ENCODE measurements around the gene PUDP.
A peak's percentile ranks its signal among the peaks of the same experiment; 100 is the strongest.

The PUDP gene

DNA sequence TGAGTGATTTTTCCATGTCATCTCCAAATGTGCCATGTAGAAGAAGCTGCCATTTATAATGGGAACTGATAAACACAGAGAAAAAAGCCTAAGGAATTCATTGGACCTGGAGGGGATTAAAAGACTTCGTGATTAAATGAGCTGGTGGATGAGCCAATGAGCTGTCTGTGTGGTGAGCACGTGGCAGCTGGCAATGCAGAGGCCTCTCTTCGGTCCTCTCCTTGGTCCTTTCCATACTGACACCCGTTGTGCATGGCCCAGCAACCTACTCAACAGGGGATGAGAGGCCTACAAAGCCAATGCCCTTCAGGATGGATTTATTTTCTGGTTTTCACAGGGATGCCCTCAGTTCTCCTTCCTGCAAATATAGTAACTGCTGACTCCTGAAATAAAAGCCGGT lies 88.1 kb downstream of the PUDP start:
- Histone ChIP-seq H3K36me3 (ENCODE audit: insufficient read depth) (no peaks in the 10 kb centered on the region), H3K4me1 (ENCODE audit: low read depth, poor library complexity, severe bottlenecking) (peaks cover 35% of the 10 kb centered on the region), H3K9ac (peak overlapping the region; percentile 6; the same call in 1 of the 2 replicates), H3K4me3 (IDR thresholded peaks at IDR 0.05; ENCODE audit: insufficient read depth, low read depth, low read length) (no peak overlapping the region), H3K27ac (peak overlapping the region; percentile 53; the same call in 1 of the 2 replicates), H3K4me2 (peak overlapping the region; percentile 21; the same call in 1 of the 2 replicates), H3K27me3 (ENCODE audit: insufficient read depth, low read depth) (no peaks in the 10 kb centered on the region), H2AFZ (ENCODE audit: low read depth) (no peak overlapping the region), H3K79me2 (ENCODE audit: insufficient read depth, low read depth) (no peaks in the 10 kb centered on the region), H4K20me1 (ENCODE audit: insufficient read depth) (no peaks in the 10 kb centered on the region)
- TF ChIP-seq, protein P1, sequence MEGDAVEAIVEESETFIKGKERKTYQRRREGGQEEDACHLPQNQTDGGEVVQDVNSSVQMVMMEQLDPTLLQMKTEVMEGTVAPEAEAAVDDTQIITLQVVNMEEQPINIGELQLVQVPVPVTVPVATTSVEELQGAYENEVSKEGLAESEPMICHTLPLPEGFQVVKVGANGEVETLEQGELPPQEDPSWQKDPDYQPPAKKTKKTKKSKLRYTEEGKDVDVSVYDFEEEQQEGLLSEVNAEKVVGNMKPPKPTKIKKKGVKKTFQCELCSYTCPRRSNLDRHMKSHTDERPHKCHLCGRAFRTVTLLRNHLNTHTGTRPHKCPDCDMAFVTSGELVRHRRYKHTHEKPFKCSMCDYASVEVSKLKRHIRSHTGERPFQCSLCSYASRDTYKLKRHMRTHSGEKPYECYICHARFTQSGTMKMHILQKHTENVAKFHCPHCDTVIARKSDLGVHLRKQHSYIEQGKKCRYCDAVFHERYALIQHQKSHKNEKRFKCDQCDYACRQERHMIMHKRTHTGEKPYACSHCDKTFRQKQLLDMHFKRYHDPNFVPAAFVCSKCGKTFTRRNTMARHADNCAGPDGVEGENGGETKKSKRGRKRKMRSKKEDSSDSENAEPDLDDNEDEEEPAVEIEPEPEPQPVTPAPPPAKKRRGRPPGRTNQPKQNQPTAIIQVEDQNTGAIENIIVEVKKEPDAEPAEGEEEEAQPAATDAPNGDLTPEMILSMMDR (conservative IDR thresholded peaks at IDR 0.05; ENCODE audit: low read depth, low read length) = no peak

DNA sequence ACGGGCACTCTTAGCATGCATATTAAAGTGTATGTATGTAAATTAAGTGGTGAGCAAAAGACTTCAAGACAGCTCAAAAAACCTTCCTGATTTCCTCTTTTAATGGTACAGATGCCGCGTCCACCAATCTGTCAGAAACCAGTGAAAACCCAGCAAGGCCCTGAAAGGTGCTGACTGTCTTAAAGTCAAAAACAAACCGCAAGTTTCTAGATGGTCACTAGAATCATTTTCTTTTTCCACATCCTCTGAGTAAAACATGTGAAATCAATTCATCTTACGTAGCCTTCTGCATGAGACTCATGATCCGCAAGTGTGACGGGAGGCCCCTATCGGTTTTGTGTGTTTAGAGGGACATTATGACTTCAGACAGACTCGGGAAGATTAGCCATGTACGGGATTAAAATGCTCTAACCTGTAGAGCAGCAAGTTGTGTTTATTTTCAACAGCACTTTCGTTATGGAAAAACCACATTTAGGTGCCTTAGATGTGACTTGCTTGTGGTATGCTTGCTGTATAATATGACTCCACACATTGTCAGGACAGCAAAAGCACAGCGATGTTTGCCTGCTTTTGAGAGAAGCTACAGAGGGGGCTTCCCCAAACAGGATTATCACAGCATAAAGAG lies 88.6 kb downstream of the PUDP start:
- peak overlapping the region; percentile 53; the same call in 1 of the 2 replicates for H3K27ac ChIP-seq
- no peaks in the 10 kb centered on the region for H3K36me3 ChIP-seq (ENCODE audit: insufficient read depth)
- no peak overlapping the region for H3K4me3 ChIP-seq (IDR thresholded peaks at IDR 0.05; ENCODE audit: insufficient read depth, low read depth, low read length)
- peak overlapping the region; percentile 6; the same call in 1 of the 2 replicates for H3K9ac ChIP-seq
- H3K79me2 ChIP-seq (ENCODE audit: insufficient read depth, low read depth) = no peaks in the 10 kb centered on the region
- H4K20me1 ChIP-seq (ENCODE audit: insufficient read depth) = no peaks in the 10 kb centered on the region
- peaks cover 35% of the 10 kb centered on the region for H3K4me1 ChIP-seq (ENCODE audit: low read depth, poor library complexity, severe bottlenecking)
- H3K27me3 ChIP-seq (ENCODE audit: insufficient read depth, low read depth) = no peaks in the 10 kb centered on the region
- TF ChIP-seq, protein P1 (conservative IDR thresholded peaks at IDR 0.05; ENCODE audit: low read depth, low read length) = no peak
- no peak overlapping the region for H2AFZ ChIP-seq (ENCODE audit: low read depth)
- H3K4me2 ChIP-seq = peak overlapping the region; percentile 42

DNA sequence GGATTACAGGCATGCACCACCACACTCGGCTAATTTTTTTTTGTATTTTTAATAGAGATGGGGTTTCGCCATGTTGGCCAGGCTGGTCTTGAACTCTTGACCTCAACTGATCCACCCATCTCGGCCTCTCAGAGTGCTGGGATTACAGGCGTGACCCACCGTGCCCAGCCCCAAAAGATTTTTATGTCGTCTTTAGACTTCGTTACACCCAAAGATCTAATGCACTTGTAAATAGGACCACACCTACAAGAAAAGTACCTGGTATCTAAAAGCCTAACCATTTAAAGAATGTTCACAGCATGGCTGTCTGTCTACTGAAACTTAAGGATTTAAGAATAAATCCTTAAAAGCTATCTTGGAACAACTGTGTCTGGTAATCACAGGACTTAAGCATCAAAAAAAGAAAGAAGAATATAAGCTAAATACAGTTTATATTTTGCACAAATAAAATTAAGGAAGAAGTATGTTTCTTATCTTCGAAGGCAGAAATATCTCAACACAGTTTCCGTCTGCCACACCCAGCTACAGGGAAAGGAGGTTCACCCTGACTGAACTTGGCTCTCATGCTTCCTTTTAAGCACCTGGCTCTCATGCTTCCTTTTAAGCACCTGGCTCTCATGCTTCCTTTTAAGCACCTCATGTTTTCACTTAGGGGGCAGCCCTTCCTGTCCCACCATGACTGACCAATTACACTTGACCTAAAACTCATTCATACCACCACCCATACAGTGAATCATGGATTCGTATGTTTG lies 92.4 kb downstream of the PUDP start:
- no peak overlapping the region for H3K27ac ChIP-seq
- H3K79me2 ChIP-seq (ENCODE audit: insufficient read depth, low read depth) = no peaks in the 10 kb centered on the region
- TF ChIP-seq, protein P1 (conservative IDR thresholded peaks at IDR 0.05; ENCODE audit: low read depth, low read length) = no peak
- H3K9ac ChIP-seq = no peak overlapping the region
- no peaks in the 10 kb centered on the region for H3K36me3 ChIP-seq (ENCODE audit: insufficient read depth)
- peaks cover 23% of the 10 kb centered on the region for H3K4me1 ChIP-seq (ENCODE audit: low read depth, poor library complexity, severe bottlenecking)
- H4K20me1 ChIP-seq (ENCODE audit: insufficient read depth) = no peaks in the 10 kb centered on the region
- no peak overlapping the region for H3K4me2 ChIP-seq
- no peak overlapping the region for H2AFZ ChIP-seq (ENCODE audit: low read depth)
- H3K4me3 ChIP-seq (IDR thresholded peaks at IDR 0.05; ENCODE audit: insufficient read depth, low read depth, low read length) = no peak overlapping the region
- no peaks in the 10 kb centered on the region for H3K27me3 ChIP-seq (ENCODE audit: insufficient read depth, low read depth)

DNA sequence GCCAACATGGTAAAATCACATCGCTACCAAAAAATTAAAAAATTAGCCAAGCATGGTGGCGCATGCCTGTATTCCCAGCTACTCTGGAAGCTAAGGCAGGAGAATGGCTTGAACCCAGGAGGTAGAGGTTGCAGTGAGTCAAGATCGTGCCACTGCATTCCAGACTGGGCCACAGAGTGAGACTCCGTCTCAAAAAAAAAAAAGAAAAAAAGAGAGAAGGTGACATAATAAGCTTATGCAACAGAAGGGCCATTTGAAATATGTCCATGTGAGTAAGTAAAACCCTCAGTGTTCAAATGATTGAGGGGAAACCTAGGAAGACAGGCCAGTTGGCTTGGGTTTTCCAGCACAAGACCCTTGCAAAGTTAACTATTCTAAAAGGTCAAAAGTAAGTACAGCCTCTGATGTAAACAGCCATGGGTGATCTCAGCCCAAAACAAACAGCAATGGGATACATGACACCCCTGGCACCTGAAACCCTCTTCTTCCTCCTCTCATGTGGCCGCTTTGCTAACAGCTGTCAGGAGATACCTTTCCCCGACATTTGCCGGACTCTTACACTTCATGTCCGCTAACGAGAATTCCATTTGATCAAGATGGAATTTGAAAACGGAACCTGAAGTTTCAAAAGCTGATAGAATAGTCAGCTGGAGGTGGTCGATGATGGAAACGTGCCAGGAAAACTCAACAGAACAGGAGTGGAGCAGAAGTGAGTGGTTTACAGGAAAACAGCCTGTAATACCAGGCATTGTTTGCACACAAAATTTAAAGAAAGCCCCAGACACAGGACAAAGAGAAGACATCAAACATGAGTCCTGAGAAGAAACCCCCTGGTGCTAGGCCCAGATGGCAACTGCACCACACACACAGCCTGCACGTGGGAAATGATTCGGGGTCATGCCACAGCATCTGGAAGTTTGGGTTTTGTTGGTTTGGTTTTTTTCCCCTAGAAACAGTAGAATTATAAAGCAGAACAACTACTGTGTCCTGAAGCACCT lies 93.4 kb downstream of the PUDP start:
- Histone ChIP-seq H4K20me1 (ENCODE audit: insufficient read depth) (no peaks in the 10 kb centered on the region), H3K79me2 (ENCODE audit: insufficient read depth, low read depth) (no peaks in the 10 kb centered on the region), H3K9ac (no peak overlapping the region), H3K36me3 (ENCODE audit: insufficient read depth) (no peaks in the 10 kb centered on the region), H3K27ac (no peak overlapping the region), H3K4me1 (ENCODE audit: low read depth, poor library complexity, severe bottlenecking) (peaks cover 13% of the 10 kb centered on the region), H3K4me3 (IDR thresholded peaks at IDR 0.05; ENCODE audit: insufficient read depth, low read depth, low read length) (no peak overlapping the region), H3K27me3 (ENCODE audit: insufficient read depth, low read depth) (no peaks in the 10 kb centered on the region), H3K4me2 (no peak overlapping the region), H2AFZ (ENCODE audit: low read depth) (no peak overlapping the region)
- TF ChIP-seq, protein P1 (conservative IDR thresholded peaks at IDR 0.05; ENCODE audit: low read depth, low read length) = no peak

Measured in KMS-11 (cell line).